Activated naive CD4-positive, alpha-beta T cell treated with anti-CD3 and anti-CD28 coated beads for 36 hours (primary cell): Measurements from ENCODE around the gene MUC20. TPM values are rescaled to one million over a fixed set of nuclear protein-coding genes. Genes with fewer than 3 reads are reported as not detected.
"Not testable (repeated sequence)": the region's sequence is repeated elsewhere in the genome, so short reads cannot be mapped to it uniquely, and the experiment has no call there.

Experiments
- CTCF ChIA-PET: fragments of 350-600 bp; sonication (Branson Sonifier 250); formaldehyde crosslinking; loops from one replicate; lab custom pipeline; 2021; ENCODE audit warnings: antibody characterized with exemption; lab: Charles Lee
- DNase-seq: peaks from one replicate; pipeline ENCODE4 v3.0.0-alpha.2; 2020
- H3K27ac Mint-ChIP-seq: one replicate; pipeline ENCODE4 v1.8.0; 2021; ENCODE audit warnings: mild to moderate bottlenecking, mixed read lengths
- H3K27me3 Mint-ChIP-seq: one replicate; pipeline ENCODE4 v1.8.0; 2021; ENCODE audit warnings: low read depth, mixed read lengths
- H3K36me3 Mint-ChIP-seq: one replicate; pipeline ENCODE4 v1.8.0; 2021; ENCODE audit warnings: low read depth, mixed read lengths
- H3K4me1 Mint-ChIP-seq: one replicate; pipeline ENCODE4 v1.8.0; 2021; ENCODE audit warnings: low read depth, mixed read lengths
- H3K4me3 Mint-ChIP-seq: one replicate; pipeline ENCODE4 v1.8.0; 2021; ENCODE audit warnings: mild to moderate bottlenecking, moderate library complexity, mixed read lengths
- H3K9me3 Mint-ChIP-seq: one replicate; pipeline ENCODE4 v1.8.0; 2021; ENCODE audit warnings: mixed read lengths
- intact Hi-C: fragments of 100-400 bp; cut with micrococcal nuclease; formaldehyde crosslinking; loops from one replicate; pipeline ENCODE4 v1.15.1; 2023
- total RNA-seq, 2 experiments: library from RNA; stranded (reverse); gene quantifications; one replicate each; pipeline ENCODE4 v1.2.3, GENCODE V29; 2021

The MUC20 gene
- total RNA-seq, 2 experiments from 2014 or later = 0.43 to 0.84 TPM

- H3K4me1 Mint-ChIP-seq, intact Hi-C loops, CTCF ChIA-PET, H3K4me3 Mint-ChIP-seq, DNase-seq, H3K9me3 Mint-ChIP-seq, H3K27me3 Mint-ChIP-seq, H3K27ac Mint-ChIP-seq: not testable (repeated sequence)
- peaks cover 17% of the 10 kb centered on the region for H3K36me3 Mint-ChIP-seq
Measured at GRCh38 chr3:195688471-195689183, 32.2 kb upstream of the MUC20 start.

- H3K27me3 Mint-ChIP-seq, H3K4me1 Mint-ChIP-seq, H3K9me3 Mint-ChIP-seq, intact Hi-C loops, H3K27ac Mint-ChIP-seq, DNase-seq, CTCF ChIA-PET, H3K4me3 Mint-ChIP-seq: not testable (repeated sequence)
- H3K36me3 Mint-ChIP-seq = peaks cover 18% of the 10 kb centered on the region
Measured at GRCh38 chr3:195689184-195690070, 31.4 kb upstream of the MUC20 start.

GRCh38 chr3:195690951-195691350 is 29.8 kb upstream of the MUC20 start:
- no peak overlapping the region for H3K27ac Mint-ChIP-seq
- intact Hi-C loops = no loop called here
- H3K9me3 Mint-ChIP-seq = no peaks in the 10 kb centered on the region

GRCh38 chr3:195691596-195692353 is 29.0 kb upstream of the MUC20 start:
- intact Hi-C loops, H3K27me3 Mint-ChIP-seq, H3K4me1 Mint-ChIP-seq: not testable (repeated sequence)

More at GRCh38 chr3:195690951-195691350, 29.8 kb upstream of the MUC20 start:
- Mint-ChIP-seq H3K4me3 (no peak overlapping the region), H3K27me3 (no peaks in the 10 kb centered on the region), H3K36me3 (peaks cover 14% of the 10 kb centered on the region), H3K4me1 (peaks cover 5% of the 10 kb centered on the region)
- no peak for DNase-seq
- CTCF ChIA-PET = interaction anchor here (0.6 kb wide), 1 partner anchor 55 kb away, joined by 3 read pairs; no protein-coding TSS in a partner anchor

GRCh38 chr3:195692354-195692685 is 28.5 kb upstream of the MUC20 start:
- H3K27ac Mint-ChIP-seq = no peak overlapping the region
- peaks cover 5% of the 10 kb centered on the region for H3K4me1 Mint-ChIP-seq
- H3K36me3 Mint-ChIP-seq = peaks cover 9% of the 10 kb centered on the region
- no peak for DNase-seq
- H3K27me3 Mint-ChIP-seq = no peaks in the 10 kb centered on the region
- H3K9me3 Mint-ChIP-seq = no peaks in the 10 kb centered on the region
- intact Hi-C loops = no loop called here
- H3K4me3 Mint-ChIP-seq = no peak overlapping the region
- CTCF ChIA-PET = interaction anchor here (1.6 kb wide), 1 partner anchor 158 kb away, joined by 3 read pairs; no protein-coding TSS in a partner anchor

More at GRCh38 chr3:195691596-195692353, 29.0 kb upstream of the MUC20 start:
- not testable (repeated sequence) for DNase-seq, H3K9me3 Mint-ChIP-seq, H3K4me3 Mint-ChIP-seq, H3K27ac Mint-ChIP-seq
- CTCF ChIA-PET = interaction anchor here (0.6 to 1.6 kb wide), 2 partner anchors 54 to 159 kb away, joined by 3 read pairs; no protein-coding TSS in a partner anchor
- H3K36me3 Mint-ChIP-seq = peaks cover 11% of the 10 kb centered on the region

- intact Hi-C loops = no loop called here
- CTCF ChIA-PET = interaction anchor here (0.6 to 1.6 kb wide), 2 partner anchors 11 to 158 kb away, joined by 3 read pairs; no protein-coding TSS in a partner anchor
- Mint-ChIP-seq H3K9me3 (no peaks in the 10 kb centered on the region), H3K36me3 (peaks cover 6% of the 10 kb centered on the region), H3K27ac (no peak overlapping the region), H3K27me3 (no peaks in the 10 kb centered on the region), H3K4me1 (peaks cover 5% of the 10 kb centered on the region), H3K4me3 (no peak overlapping the region)
- DNase-seq = no peak
Measured at GRCh38 chr3:195692781-195693427, 27.9 kb upstream of the MUC20 start.

- no peaks in the 10 kb centered on the region for H3K27me3 Mint-ChIP-seq
- H3K27ac Mint-ChIP-seq = no peak overlapping the region
- H3K36me3 Mint-ChIP-seq = peaks cover 6% of the 10 kb centered on the region
- intact Hi-C loops = no loop called here
- no peaks in the 10 kb centered on the region for H3K9me3 Mint-ChIP-seq
- DNase-seq = no peak
- H3K4me1 Mint-ChIP-seq = peaks cover 5% of the 10 kb centered on the region
- H3K4me3 Mint-ChIP-seq = no peak overlapping the region
- CTCF ChIA-PET = interaction anchor here (0.6 to 1.6 kb wide), 2 partner anchors 10 to 157 kb away, joined by 3 read pairs; no protein-coding TSS in a partner anchor
Measured at GRCh38 chr3:195693428-195694216, 27.2 kb upstream of the MUC20 start.

GRCh38 chr3:195694217-195695076 is 26.3 kb upstream of the MUC20 start:
- DNase-seq, H3K9me3 Mint-ChIP-seq, CTCF ChIA-PET, H3K36me3 Mint-ChIP-seq, H3K27me3 Mint-ChIP-seq, H3K4me1 Mint-ChIP-seq, intact Hi-C loops, H3K4me3 Mint-ChIP-seq, H3K27ac Mint-ChIP-seq: not testable (repeated sequence)

GRCh38 chr3:195696632-195697278 is 24.0 kb upstream of the MUC20 start:
- no peaks in the 10 kb centered on the region for H3K27me3 Mint-ChIP-seq
- H3K4me3 Mint-ChIP-seq = no peak overlapping the region
- DNase-seq = no peak

GRCh38 chr3:195697582-195698324 is 23.0 kb upstream of the MUC20 start:
- DNase-seq = no peak
- intact Hi-C loops = no loop called here
- H3K9me3 Mint-ChIP-seq = no peaks in the 10 kb centered on the region
- H3K36me3 Mint-ChIP-seq = peaks cover 4% of the 10 kb centered on the region
- H3K27ac Mint-ChIP-seq = no peak overlapping the region
- H3K4me3 Mint-ChIP-seq = no peak overlapping the region
- CTCF ChIA-PET = no interaction called here
- H3K27me3 Mint-ChIP-seq = no peaks in the 10 kb centered on the region
- H3K4me1 Mint-ChIP-seq = no peaks in the 10 kb centered on the region

More at GRCh38 chr3:195696632-195697278, 24.0 kb upstream of the MUC20 start:
- H3K27ac Mint-ChIP-seq = no peak overlapping the region
- H3K9me3 Mint-ChIP-seq = no peaks in the 10 kb centered on the region
- intact Hi-C loops = no loop called here
- CTCF ChIA-PET = no interaction called here
- H3K4me1 Mint-ChIP-seq = peaks cover 1% of the 10 kb centered on the region
- peaks cover 6% of the 10 kb centered on the region for H3K36me3 Mint-ChIP-seq
